Loucy (cell line): ENCODE measurements around the gene GET4.

ENCODE experiments used
- H2AFZ ChIP-seq: fragments of 200-600 bp; sonication (generic); 2 replicates; pipeline ENCODE4 v1.6.0; 2016; ENCODE audit warnings: antibody characterized with exemption, mild to moderate bottlenecking, low read length, moderate library complexity
- H3F3A ChIP-seq: fragments of 200-600 bp; 2 replicates; pipeline ENCODE4 v1.6.0; 2016; ENCODE audit warnings: antibody characterized with exemption, low read depth, mild to moderate bottlenecking
- H3K27me3 ChIP-seq: fragments of 200-600 bp; sonication (generic); 2 replicates; pipeline ENCODE4 v1.6.1; 2014; ENCODE audit warnings: low read length, mild to moderate bottlenecking; ENCODE audit not compliant: insufficient read depth, poor library complexity, severe bottlenecking
- H3K36me3 ChIP-seq: fragments of 200-600 bp; sonication (generic); 2 replicates; pipeline ENCODE4 v1.6.1; 2016; ENCODE audit warnings: low read length; ENCODE audit not compliant: insufficient read depth
- H3K4me1 ChIP-seq: fragments of 200-600 bp; sonication (generic); 2 replicates; pipeline ENCODE4 v1.5.1; 2014; ENCODE audit warnings: low read length, mild to moderate bottlenecking; ENCODE audit not compliant: insufficient read depth, poor library complexity, severe bottlenecking
- H3K4me2 ChIP-seq: fragments of 200-600 bp; sonication (generic); 2 replicates; pipeline ENCODE4 v1.6.0; 2014; ENCODE audit warnings: antibody characterized with exemption, low read length, low read depth, mild to moderate bottlenecking; ENCODE audit not compliant: poor library complexity, severe bottlenecking
- H3K4me3 ChIP-seq: fragments of 200-600 bp; sonication (generic); 2 replicates; pipeline ENCODE4 v1.5.1; 2014; ENCODE audit warnings: low read length, mild to moderate bottlenecking, mixed read lengths; ENCODE audit not compliant: poor library complexity, severe bottlenecking
- H3K79me2 ChIP-seq: fragments of 200-600 bp; sonication (generic); 2 replicates; pipeline ENCODE4 v1.6.1; 2014; ENCODE audit warnings: low read length; ENCODE audit not compliant: insufficient read depth
- H3K9ac ChIP-seq: fragments of 200-600 bp; sonication (generic); 2 replicates; pipeline ENCODE4 v1.6.0; 2014; ENCODE audit warnings: mild to moderate bottlenecking, low read depth, low read length, moderate library complexity; ENCODE audit not compliant: poor library complexity, severe bottlenecking
- H3K9me2 ChIP-seq: fragments of 200-600 bp; sonication (generic); replicated peaks from 2 replicates; pipeline ENCODE4 v1.6.1; 2016; ENCODE audit warnings: low read depth, low read length, mixed read lengths
- H3K9me3 ChIP-seq: fragments of 200-600 bp; sonication (generic); 2 replicates; pipeline ENCODE4 v1.6.1; 2014; ENCODE audit warnings: mild to moderate bottlenecking, antibody characterized with exemption, low read length, low read depth; ENCODE audit not compliant: insufficient read depth
- H4K20me1 ChIP-seq: fragments of 200-600 bp; sonication (generic); 2 replicates; pipeline ENCODE4 v1.6.0; 2014; ENCODE audit warnings: antibody characterized with exemption, low read length, mild to moderate bottlenecking; ENCODE audit not compliant: insufficient read depth, poor library complexity, severe bottlenecking
- CTCF ChIP-seq: fragments of 200-600 bp; sonication (generic); conservative IDR thresholded peaks from 2 replicates; pipeline ENCODE4 v1.5.1; 2014; ENCODE audit warnings: mild to moderate bottlenecking, antibody characterized with exemption, low read length
- EZH2phosphoT487 ChIP-seq: fragments of 200-600 bp; IDR thresholded peaks from 2 replicates; pipeline ENCODE4 v1.6.1; 2018; ENCODE audit warnings: antibody characterized with exemption, mild to moderate bottlenecking, moderate library complexity, borderline replicate concordance

Gene GET4

GRCh38 chr7:900331-901040 lies 24.1 kb downstream of the GET4 start:
- TF ChIP-seq CTCF: no peak
- TF ChIP-seq EZH2phosphoT487: no peak
- H3K4me2 ChIP-seq: no peak overlapping the region

GRCh38 chr7:901041-901387 lies 24.7 kb downstream of the GET4 start:
- Histone ChIP-seq H3K9ac (no peak overlapping the region), H3K27me3 (no peaks in the 10 kb centered on the region), H3F3A (no peaks in the 10 kb centered on the region), H3K4me2 (no peak overlapping the region), H3K9me2 (no peaks in the 10 kb centered on the region), H3K4me1 (no peaks in the 10 kb centered on the region), H2AFZ (no peak overlapping the region), H3K79me2 (no peaks in the 10 kb centered on the region), H3K9me3 (no peaks in the 10 kb centered on the region), H3K4me3 (no peak overlapping the region), H4K20me1 (no peaks in the 10 kb centered on the region), H3K36me3 (peaks cover 12% of the 10 kb centered on the region; the same call in 1 of the 2 replicates)
- TF ChIP-seq CTCF (no peak), EZH2phosphoT487 (no peak)

More at GRCh38 chr7:900331-901040, 24.1 kb downstream of the GET4 start:
- Histone ChIP-seq H3K79me2 (no peaks in the 10 kb centered on the region), H3K36me3 (peaks cover 17% of the 10 kb centered on the region; the same call in 1 of the 2 replicates), H3K27me3 (no peaks in the 10 kb centered on the region), H2AFZ (no peak overlapping the region), H3K4me3 (no peak overlapping the region), H3K9me2 (no peaks in the 10 kb centered on the region), H4K20me1 (no peaks in the 10 kb centered on the region), H3F3A (no peaks in the 10 kb centered on the region), H3K4me1 (no peaks in the 10 kb centered on the region), H3K9ac (no peak overlapping the region), H3K9me3 (no peaks in the 10 kb centered on the region)

- Histone ChIP-seq H3K9ac (no peak overlapping the region), H3K4me2 (no peak overlapping the region)
- no peak for TF ChIP-seq EZH2phosphoT487
- TF ChIP-seq CTCF: no peak
Observed at GRCh38 chr7:901388-902154, 25.2 kb downstream of the GET4 start.

More at GRCh38 chr7:901388-902154, 25.2 kb downstream of the GET4 start:
- H3K4me3 ChIP-seq: no peak overlapping the region
- H3F3A ChIP-seq: no peaks in the 10 kb centered on the region
- peaks cover 6% of the 10 kb centered on the region; the same call in 1 of the 2 replicates for H3K36me3 ChIP-seq
- no peaks in the 10 kb centered on the region for H3K27me3 ChIP-seq
- H4K20me1 ChIP-seq: no peaks in the 10 kb centered on the region
- H3K9me3 ChIP-seq: no peaks in the 10 kb centered on the region
- no peak overlapping the region for H2AFZ ChIP-seq
- H3K79me2 ChIP-seq: no peaks in the 10 kb centered on the region
- no peaks in the 10 kb centered on the region for H3K4me1 ChIP-seq
- no peaks in the 10 kb centered on the region for H3K9me2 ChIP-seq
